Hepatocyte (in vitro differentiated cells): Measurements from ENCODE around the gene KPNB1. TPM values are rescaled to one million over a fixed set of nuclear protein-coding genes. Genes with fewer than 3 reads are reported as not detected.

Experiments
- DNase-seq: peaks from one replicate; pipeline ENCODE4 v3.0.0-alpha.2; 2016; ENCODE audit warnings: low spot score
- H2AFZ ChIP-seq: fragments of 200-600 bp; sonication (generic); 2 replicates; pipeline ENCODE4 v1.6.0; 2016; ENCODE audit warnings: antibody characterized with exemption, mild to moderate bottlenecking
- H3K27ac ChIP-seq: fragments of 200-600 bp; sonication (generic); 2 replicates; pipeline ENCODE4 v1.5.1; 2016; ENCODE audit warnings: mild to moderate bottlenecking
- H3K27me3 ChIP-seq: fragments of 200-600 bp; sonication (generic); 2 replicates; pipeline ENCODE4 v1.6.1; 2016
- H3K36me3 ChIP-seq: fragments of 200-600 bp; sonication (generic); replicated peaks from 2 replicates; pipeline ENCODE4 v1.5.1; 2016; ENCODE audit warnings: low read depth; ENCODE audit not compliant: insufficient read depth
- H3K4me1 ChIP-seq: fragments of 200-600 bp; sonication (generic); 2 replicates; pipeline ENCODE4 v1.5.1; 2016; ENCODE audit warnings: mild to moderate bottlenecking, moderate library complexity; ENCODE audit not compliant: insufficient read depth
- H3K4me2 ChIP-seq: fragments of 200-600 bp; sonication (generic); 2 replicates; pipeline ENCODE4 v1.6.0; 2016
- H3K4me3 ChIP-seq: fragments of 200-600 bp; sonication (generic); 2 replicates; pipeline ENCODE4 v1.5.1; 2016; ENCODE audit warnings: mild to moderate bottlenecking
- H3K79me2 ChIP-seq: fragments of 200-600 bp; sonication (generic); 2 replicates; pipeline ENCODE4 v1.6.0; 2017; ENCODE audit warnings: mild to moderate bottlenecking
- H3K9me2 ChIP-seq: fragments of 200-600 bp; sonication (generic); replicated peaks from 2 replicates; pipeline ENCODE4 v1.6.0; 2017; ENCODE audit warnings: mild to moderate bottlenecking; ENCODE audit not compliant: insufficient read depth
- H3K9me3 ChIP-seq: fragments of 200-600 bp; sonication (generic); 2 replicates; pipeline ENCODE4 v1.5.1; 2016; ENCODE audit warnings: low read depth, mild to moderate bottlenecking
- H4K20me1 ChIP-seq: fragments of 200-600 bp; sonication (generic); 2 replicates; pipeline ENCODE4 v1.6.0; 2016; ENCODE audit warnings: mild to moderate bottlenecking; ENCODE audit not compliant: insufficient read depth, poor library complexity, severe bottlenecking
- EZH2 ChIP-seq: fragments of 200-600 bp; sonication (generic); IDR thresholded peaks from 2 replicates; pipeline ENCODE4 v1.6.1; 2016; ENCODE audit warnings: antibody characterized with exemption, mild to moderate bottlenecking, borderline replicate concordance
- EZH2phosphoT487 ChIP-seq: fragments of 200-600 bp; sonication (generic); IDR thresholded peaks from one replicate; pipeline ENCODE4 v1.6.1; 2018; ENCODE audit warnings: antibody characterized with exemption, mild to moderate bottlenecking, low read depth, moderate library complexity; ENCODE audit not compliant: unreplicated experiment, severe bottlenecking
- WGBS: methylation state at CpG from one replicate; pipeline ENCODE4 v1.1.6; 2016; ENCODE audit warnings: low lambda C conversion rate; ENCODE audit errors: missing lambda C conversion rate; 5-methylcytosine and 5-hydroxymethylcytosine counted together
- polyA plus RNA-seq: library from polyadenylated mRNA; unstranded; fragments of >200 nt; fragmentation: Nextera tagmentation; extraction: Ambion mirVana; gene quantifications from 2 replicates; pipeline ENCODE4 v1.2.1, GENCODE V29; 2016
- total RNA-seq: library from RNA; depleted of rRNA; stranded (reverse); fragments of >200 nt; gene quantifications from 2 replicates; pipeline ENCODE4 v1.2.3, GENCODE V29; 2014
- TF ChIP-seq, protein P1 (sequence below): fragments of 200-600 bp; sonication (generic); IDR thresholded peaks from 2 replicates; pipeline ENCODE4 v1.5.1; 2016; ENCODE audit warnings: antibody characterized with exemption, mild to moderate bottlenecking; ENCODE audit not compliant: poor library complexity

KPNB1 gene
- total and polyA plus RNA-seq, 2 experiments from 2014 or later, result 59.5 to 194 TPM

DNA sequence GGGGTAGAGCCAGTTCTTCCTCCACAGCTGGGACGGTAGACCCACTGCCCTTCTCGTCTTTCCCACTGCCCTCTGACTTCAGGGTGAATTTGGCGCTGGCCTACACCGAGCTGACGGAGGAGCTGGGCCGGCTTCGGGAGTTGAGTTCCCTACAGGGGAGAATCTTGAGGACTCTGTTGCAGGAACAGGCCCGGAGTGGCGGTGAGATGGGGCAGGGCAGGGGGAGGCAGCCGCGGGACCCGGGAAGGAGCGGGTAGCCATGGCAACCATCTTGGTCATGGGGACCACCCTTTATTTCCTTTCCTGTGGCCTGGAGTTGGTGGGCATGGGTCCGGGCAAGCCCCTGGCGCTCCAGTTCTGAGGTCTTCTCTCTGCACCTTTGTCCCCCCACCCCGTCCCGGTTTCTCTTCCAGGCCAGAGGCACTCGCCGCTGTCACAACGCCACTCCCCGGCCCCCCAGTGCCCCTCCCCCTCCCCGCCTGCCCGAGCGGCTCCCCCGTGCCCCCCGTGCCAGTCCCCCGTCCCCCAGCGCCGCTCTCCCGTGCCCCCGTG, 58.7 kb downstream of the KPNB1 start:
- H4K20me1 ChIP-seq, result no peaks in the 10 kb centered on the region
- TF ChIP-seq EZH2phosphoT487 (no peak), EZH2 (no peak)
- TF ChIP-seq, protein P1, sequence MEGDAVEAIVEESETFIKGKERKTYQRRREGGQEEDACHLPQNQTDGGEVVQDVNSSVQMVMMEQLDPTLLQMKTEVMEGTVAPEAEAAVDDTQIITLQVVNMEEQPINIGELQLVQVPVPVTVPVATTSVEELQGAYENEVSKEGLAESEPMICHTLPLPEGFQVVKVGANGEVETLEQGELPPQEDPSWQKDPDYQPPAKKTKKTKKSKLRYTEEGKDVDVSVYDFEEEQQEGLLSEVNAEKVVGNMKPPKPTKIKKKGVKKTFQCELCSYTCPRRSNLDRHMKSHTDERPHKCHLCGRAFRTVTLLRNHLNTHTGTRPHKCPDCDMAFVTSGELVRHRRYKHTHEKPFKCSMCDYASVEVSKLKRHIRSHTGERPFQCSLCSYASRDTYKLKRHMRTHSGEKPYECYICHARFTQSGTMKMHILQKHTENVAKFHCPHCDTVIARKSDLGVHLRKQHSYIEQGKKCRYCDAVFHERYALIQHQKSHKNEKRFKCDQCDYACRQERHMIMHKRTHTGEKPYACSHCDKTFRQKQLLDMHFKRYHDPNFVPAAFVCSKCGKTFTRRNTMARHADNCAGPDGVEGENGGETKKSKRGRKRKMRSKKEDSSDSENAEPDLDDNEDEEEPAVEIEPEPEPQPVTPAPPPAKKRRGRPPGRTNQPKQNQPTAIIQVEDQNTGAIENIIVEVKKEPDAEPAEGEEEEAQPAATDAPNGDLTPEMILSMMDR, result no peak
- no peak overlapping the region for H3K27ac ChIP-seq
- no peak overlapping the region for H3K4me2 ChIP-seq
- H3K27me3 ChIP-seq, result peaks cover 3% of the 10 kb centered on the region
- no peak for DNase-seq
- no peak overlapping the region for H2AFZ ChIP-seq
- H3K9me3 ChIP-seq, result no peaks in the 10 kb centered on the region
- H3K36me3 ChIP-seq, result no peaks in the 10 kb centered on the region
- 86% methylated on average over 19 of the region's 31 CpGs for WGBS
- no peak overlapping the region for H3K4me3 ChIP-seq
- no peaks in the 10 kb centered on the region for H3K9me2 ChIP-seq
- H3K79me2 ChIP-seq, result no peaks in the 10 kb centered on the region
- H3K4me1 ChIP-seq, result no peaks in the 10 kb centered on the region

GRCh38 chr17:47708864-47709541, 59.3 kb downstream of the KPNB1 start:
- Histone ChIP-seq H3K4me1 (no peaks in the 10 kb centered on the region), H3K4me3 (no peak overlapping the region), H3K36me3 (no peaks in the 10 kb centered on the region), H3K4me2 (no peak overlapping the region), H3K9me3 (no peaks in the 10 kb centered on the region), H3K79me2 (no peaks in the 10 kb centered on the region), H3K27ac (no peak overlapping the region), H3K27me3 (peaks cover 10% of the 10 kb centered on the region), H2AFZ (no peak overlapping the region), H3K9me2 (no peaks in the 10 kb centered on the region), H4K20me1 (no peaks in the 10 kb centered on the region)
- 71% methylated on average over 53 of the region's 89 CpGs for WGBS
- TF ChIP-seq EZH2phosphoT487 (no peak), EZH2 (no peak)
- TF ChIP-seq, protein P1, result no peak
- DNase-seq, result no peak

GRCh38 chr17:47709594-47709993, 59.9 kb downstream of the KPNB1 start:
- H3K27ac ChIP-seq, result no peak overlapping the region
- peaks cover 14% of the 10 kb centered on the region for H3K27me3 ChIP-seq
- H4K20me1 ChIP-seq, result no peaks in the 10 kb centered on the region
- no peaks in the 10 kb centered on the region for H3K36me3 ChIP-seq
- H2AFZ ChIP-seq, result no peak overlapping the region
- TF ChIP-seq EZH2 (no peak), EZH2phosphoT487 (no peak)
- TF ChIP-seq, protein P1, result no peak
- H3K4me1 ChIP-seq, result no peaks in the 10 kb centered on the region
- DNase-seq, result no peak
- no peak overlapping the region for H3K4me2 ChIP-seq
- H3K9me3 ChIP-seq, result no peaks in the 10 kb centered on the region
- H3K79me2 ChIP-seq, result no peaks in the 10 kb centered on the region
- WGBS, result 98% methylated on average over 3 of the region's 3 CpGs
- no peaks in the 10 kb centered on the region for H3K9me2 ChIP-seq
- H3K4me3 ChIP-seq, result no peak overlapping the region
